Dedifferentiated amniotic fluid mesenchymal stem cell (primary cell): ENCODE data around the gene IDS.
"Not testable (repeated sequence)": the region's sequence is repeated elsewhere in the genome, so short reads cannot be mapped to it uniquely, and the experiment has no call there.

Experiments used
- DNase-seq: peaks from one replicate; pipeline ENCODE4 v3.0.0-alpha.2; 2016; ENCODE audit errors: extremely low spot score

IDS gene

GRCh38 chrX:149497626-149498025 lies 7.5 kb downstream of the IDS start:
- DNase-seq, result peak; percentile 54

GRCh38 chrX:149497054-149497453 lies 8.1 kb downstream of the IDS start:
- no peak for DNase-seq

GRCh38 chrX:149495573-149496071 lies 9.5 kb downstream of the IDS start:
- DNase-seq, result peak; percentile 41

- DNase-seq, result no peak
These were observed 10.1 kb downstream of the IDS start for GRCh38 chrX:149494844-149495565.

GRCh38 chrX:149493567-149494562 lies 11.2 kb downstream of the IDS start:
- no peak for DNase-seq

- no peak for DNase-seq
These were observed 13.3 kb downstream of the IDS start for GRCh38 chrX:149491812-149492211.

GRCh38 chrX:149490100-149490499 lies 15.0 kb downstream of the IDS start:
- DNase-seq, result no peak

- not testable (repeated sequence) for DNase-seq
These were observed 16.6 kb downstream of the IDS start for GRCh38 chrX:149488411-149489052.

GRCh38 chrX:149488008-149488407 lies 17.1 kb downstream of the IDS start:
- DNase-seq, result not testable (repeated sequence)

GRCh38 chrX:149487292-149487691 lies 17.8 kb downstream of the IDS start:
- no peak for DNase-seq

GRCh38 chrX:149476513-149476912 lies 28.6 kb downstream of the IDS start:
- DNase-seq, result no peak

GRCh38 chrX:149473966-149474365 lies 31.1 kb downstream of the IDS start:
- DNase-seq, result no peak

- DNase-seq, result no peak
These were observed 32.0 kb downstream of the IDS start for GRCh38 chrX:149473092-149473491.

GRCh38 chrX:149472625-149473024 lies 32.5 kb downstream of the IDS start:
- no peak for DNase-seq

GRCh38 chrX:149471397-149471796 lies 33.7 kb downstream of the IDS start:
- DNase-seq, result no peak

- DNase-seq, result peak; percentile 49
These were observed 34.2 kb downstream of the IDS start for GRCh38 chrX:149470955-149471354.

GRCh38 chrX:149469406-149469805 lies 35.7 kb downstream of the IDS start:
- DNase-seq, result no peak

GRCh38 chrX:149467920-149468319 lies 37.2 kb downstream of the IDS start:
- no peak for DNase-seq

- DNase-seq, result no peak
These were observed 37.6 kb downstream of the IDS start for GRCh38 chrX:149467461-149467860.

GRCh38 chrX:149462849-149463248 lies 42.3 kb downstream of the IDS start:
- no peak for DNase-seq

GRCh38 chrX:149461746-149462145 lies 43.4 kb downstream of the IDS start:
- DNase-seq, result no peak

- DNase-seq, result no peak
These were observed 46.5 kb downstream of the IDS start for GRCh38 chrX:149458586-149458985.
